Suprapubic skin (tissue), 4 donors: ENCODE measurements around the gene EIF4EBP2. TPM values are rescaled to one million over a fixed set of nuclear protein-coding genes. Genes with fewer than 3 reads are reported as not detected.

Experiments used
- DNase-seq, 2 donors: peaks; one replicate each; pipeline ENCODE4 v3.0.0-alpha.2; 2019; ENCODE audit warnings: low spot score in 2 of 2
- H3K27ac ChIP-seq: fragments of 200-600 bp; sonication (generic); one replicate; pipeline ENCODE4 v1.5.1; 2019
- H3K27me3 ChIP-seq: fragments of 200-600 bp; sonication (generic); one replicate; pipeline ENCODE4 v1.5.1; 2019
- H3K36me3 ChIP-seq: fragments of 200-600 bp; sonication (generic); one replicate; pipeline ENCODE4 v1.5.1; 2019
- H3K4me1 ChIP-seq: fragments of 200-600 bp; sonication (generic); one replicate; pipeline ENCODE4 v1.5.1; 2019
- H3K4me3 ChIP-seq: fragments of 200-600 bp; sonication (generic); one replicate; pipeline ENCODE4 v1.5.1; 2019; ENCODE audit warnings: mild to moderate bottlenecking
- H3K9me3 ChIP-seq: fragments of 200-600 bp; sonication (generic); one replicate; pipeline ENCODE4 v1.5.1; 2019
- EP300 ChIP-seq: sonication (generic); formaldehyde crosslinking; IDR thresholded peaks from one replicate; pipeline ENCODE4 v1.6.1; 2017; ENCODE audit warnings: antibody characterized with exemption
- POLR2A ChIP-seq, 2 donors: fragments of 450-650 bp; IDR thresholded peaks; one replicate each; pipeline ENCODE4 v1.6.1; 2017; ENCODE audit warnings: antibody characterized with exemption in 2 of 2, mild to moderate bottlenecking in 2 of 2, moderate library complexity in 2 of 2
- POLR2AphosphoS5 ChIP-seq, 3 donors: sonication (generic); formaldehyde crosslinking; IDR thresholded peaks; one replicate each; pipeline ENCODE4 v1.6.1; 2017; ENCODE audit warnings: antibody characterized with exemption in 3 of 3
- WGBS: methylation state at CpG from one replicate; pipeline ENCODE4 v1.1.5; 2018; 5-methylcytosine and 5-hydroxymethylcytosine counted together
- total RNA-seq, 4 donors: library from RNA; depleted of rRNA; stranded (reverse); fragments of >200 nt; gene quantifications; one replicate each; pipeline ENCODE4 v1.1.0, GENCODE V29; 2016
- TF ChIP-seq, protein P1 (sequence below), 2 donors: fragments of 200-600 bp in 1 of 2; fragments of 450-650 bp in 1 of 2; sonication (generic) in 1 of 2; IDR thresholded peaks; one replicate each; pipeline ENCODE4 v1.5.1; 2016 to 2019; ENCODE audit warnings: antibody characterized with exemption in 2 of 2, mild to moderate bottlenecking in 1 of 2, moderate library complexity in 1 of 2

The EIF4EBP2 gene
- total RNA-seq, 4 donors from 2014 or later, result 71.7 to 91.6 (median 77.1) TPM

DNA sequence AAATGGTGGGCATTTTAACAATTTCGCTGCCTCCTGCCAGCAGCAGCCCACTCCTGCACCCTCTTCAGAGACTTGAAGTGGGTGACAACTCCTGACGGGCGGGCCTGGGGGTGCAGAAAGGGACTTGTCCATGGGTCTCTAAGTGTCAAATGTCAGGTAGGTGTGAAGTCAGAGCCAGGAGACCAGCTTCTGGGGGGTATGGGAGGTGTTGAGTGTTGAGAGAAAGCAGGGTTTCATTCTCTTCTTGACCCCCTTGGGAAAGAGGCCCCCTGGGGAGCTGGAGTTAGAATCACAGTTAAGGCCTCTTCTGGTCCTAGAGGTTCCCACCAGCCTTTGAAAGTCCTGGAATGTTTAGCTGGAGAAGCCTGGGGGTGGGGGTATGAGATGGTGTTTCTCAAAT, 63.0 kb downstream of the EIF4EBP2 start:
- Histone ChIP-seq H3K4me3 (no peak overlapping the region), H3K27me3 (no peaks in the 10 kb centered on the region), H3K4me1 (peaks cover 14% of the 10 kb centered on the region), H3K27ac (no peak overlapping the region), H3K36me3 (no peaks in the 10 kb centered on the region), H3K9me3 (no peaks in the 10 kb centered on the region)
- 100% methylated on average over 3 of the region's 3 CpGs for WGBS
- TF ChIP-seq, protein P1, sequence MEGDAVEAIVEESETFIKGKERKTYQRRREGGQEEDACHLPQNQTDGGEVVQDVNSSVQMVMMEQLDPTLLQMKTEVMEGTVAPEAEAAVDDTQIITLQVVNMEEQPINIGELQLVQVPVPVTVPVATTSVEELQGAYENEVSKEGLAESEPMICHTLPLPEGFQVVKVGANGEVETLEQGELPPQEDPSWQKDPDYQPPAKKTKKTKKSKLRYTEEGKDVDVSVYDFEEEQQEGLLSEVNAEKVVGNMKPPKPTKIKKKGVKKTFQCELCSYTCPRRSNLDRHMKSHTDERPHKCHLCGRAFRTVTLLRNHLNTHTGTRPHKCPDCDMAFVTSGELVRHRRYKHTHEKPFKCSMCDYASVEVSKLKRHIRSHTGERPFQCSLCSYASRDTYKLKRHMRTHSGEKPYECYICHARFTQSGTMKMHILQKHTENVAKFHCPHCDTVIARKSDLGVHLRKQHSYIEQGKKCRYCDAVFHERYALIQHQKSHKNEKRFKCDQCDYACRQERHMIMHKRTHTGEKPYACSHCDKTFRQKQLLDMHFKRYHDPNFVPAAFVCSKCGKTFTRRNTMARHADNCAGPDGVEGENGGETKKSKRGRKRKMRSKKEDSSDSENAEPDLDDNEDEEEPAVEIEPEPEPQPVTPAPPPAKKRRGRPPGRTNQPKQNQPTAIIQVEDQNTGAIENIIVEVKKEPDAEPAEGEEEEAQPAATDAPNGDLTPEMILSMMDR (IDR thresholded peaks at IDR 0.05), result no peak
- TF ChIP-seq EP300, result no peak
- TF ChIP-seq POLR2AphosphoS5 (IDR thresholded peaks at IDR 0.05), result no peak
- no peak for TF ChIP-seq POLR2A (IDR thresholded peaks at IDR 0.05)
- DNase-seq, result no peak

DNA sequence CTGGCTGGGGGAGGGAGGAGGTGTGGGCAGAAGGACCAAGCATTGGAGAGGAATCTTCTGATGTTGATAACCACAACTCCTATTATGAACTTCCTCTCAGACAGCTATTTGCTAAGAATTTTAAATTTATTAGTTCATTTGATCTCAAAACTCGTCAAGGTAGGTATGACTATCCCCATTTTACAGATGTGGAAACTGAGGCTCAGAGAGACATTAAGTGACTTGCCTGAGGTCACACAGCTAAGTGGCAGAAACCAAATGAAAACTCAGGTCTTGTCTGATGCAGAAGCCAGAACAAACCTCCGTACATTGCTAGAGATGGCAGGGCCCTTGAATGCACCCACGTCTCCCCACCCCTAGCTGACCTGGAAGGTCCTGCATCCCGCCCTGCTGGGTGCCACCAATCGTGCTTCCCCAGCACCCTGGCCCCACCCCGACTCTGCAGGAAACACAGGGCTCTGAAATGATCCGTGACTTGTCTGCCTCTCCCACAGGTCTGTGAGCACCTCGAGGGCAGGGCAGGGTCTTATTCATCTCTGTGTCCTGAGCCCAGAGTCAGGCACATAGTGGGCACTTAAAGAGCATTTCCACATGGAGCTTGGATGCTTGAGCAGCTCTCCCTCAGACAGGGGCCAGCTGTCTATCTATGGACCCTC, 69.0 kb downstream of the EIF4EBP2 start:
- TF ChIP-seq EP300 (no peak), POLR2AphosphoS5 (IDR thresholded peaks at IDR 0.05) (no peak), POLR2A (IDR thresholded peaks at IDR 0.05) (no peak)
- TF ChIP-seq, protein P1 (IDR thresholded peaks at IDR 0.05), result no peak
- no peak overlapping the region for H3K4me3 ChIP-seq
- no peaks in the 10 kb centered on the region for H3K9me3 ChIP-seq
- no peak for DNase-seq
- H3K36me3 ChIP-seq, result no peaks in the 10 kb centered on the region
- H3K4me1 ChIP-seq, result peaks cover 5% of the 10 kb centered on the region
- WGBS, result 55% methylated on average over 8 of the region's 8 CpGs
- no peak overlapping the region for H3K27ac ChIP-seq
- peaks cover 8% of the 10 kb centered on the region for H3K27me3 ChIP-seq

DNA sequence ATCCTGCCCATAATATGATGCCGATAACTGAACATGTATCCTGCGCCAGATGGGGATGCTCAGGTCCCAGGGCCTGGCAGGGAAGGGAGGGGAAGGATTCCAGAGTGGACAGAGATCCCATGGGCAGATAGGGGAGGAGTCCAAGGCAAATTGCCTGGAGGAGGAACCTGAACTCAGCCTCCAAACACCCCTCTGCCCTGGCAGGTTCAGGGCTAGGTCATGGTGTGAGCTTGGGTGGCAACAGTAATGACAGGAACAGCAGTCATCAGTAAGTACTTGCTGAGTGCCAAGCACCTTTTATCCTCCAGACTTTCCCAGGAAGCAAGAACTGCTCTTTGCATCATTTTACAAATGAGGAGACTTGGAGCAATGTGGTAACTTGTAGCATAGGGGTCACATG, 70.8 kb downstream of the EIF4EBP2 start:
- no peak overlapping the region for H3K27ac ChIP-seq

GRCh38 chr10:70475661-70476060, 71.7 kb downstream of the EIF4EBP2 start:
- WGBS, result 82% methylated on average over 8 of the region's 8 CpGs
- DNase-seq, result no peak
- no peak overlapping the region for H3K27ac ChIP-seq
- TF ChIP-seq EP300 (no peak), POLR2AphosphoS5 (IDR thresholded peaks at IDR 0.05) (no peak), POLR2A (IDR thresholded peaks at IDR 0.05) (no peak)
- TF ChIP-seq, protein P1 (IDR thresholded peaks at IDR 0.05), result no peak
- peaks cover 8% of the 10 kb centered on the region for H3K27me3 ChIP-seq
- no peak overlapping the region for H3K4me3 ChIP-seq
- H3K36me3 ChIP-seq, result no peaks in the 10 kb centered on the region
- H3K4me1 ChIP-seq, result peaks cover 31% of the 10 kb centered on the region
- no peaks in the 10 kb centered on the region for H3K9me3 ChIP-seq

More for the DNA sequence above, 70.8 kb downstream of the EIF4EBP2 start:
- Histone ChIP-seq H3K4me3 (no peak overlapping the region), H3K27me3 (peaks cover 8% of the 10 kb centered on the region), H3K4me1 (peaks cover 24% of the 10 kb centered on the region), H3K36me3 (no peaks in the 10 kb centered on the region), H3K9me3 (no peaks in the 10 kb centered on the region)
- 86% methylated on average over 2 of the region's 2 CpGs for WGBS
- no peak for TF ChIP-seq EP300
- no peak for TF ChIP-seq POLR2AphosphoS5 (IDR thresholded peaks at IDR 0.05)
- TF ChIP-seq POLR2A (IDR thresholded peaks at IDR 0.05), result no peak
- TF ChIP-seq, protein P1 (IDR thresholded peaks at IDR 0.05), result no peak
- no peak for DNase-seq

DNA sequence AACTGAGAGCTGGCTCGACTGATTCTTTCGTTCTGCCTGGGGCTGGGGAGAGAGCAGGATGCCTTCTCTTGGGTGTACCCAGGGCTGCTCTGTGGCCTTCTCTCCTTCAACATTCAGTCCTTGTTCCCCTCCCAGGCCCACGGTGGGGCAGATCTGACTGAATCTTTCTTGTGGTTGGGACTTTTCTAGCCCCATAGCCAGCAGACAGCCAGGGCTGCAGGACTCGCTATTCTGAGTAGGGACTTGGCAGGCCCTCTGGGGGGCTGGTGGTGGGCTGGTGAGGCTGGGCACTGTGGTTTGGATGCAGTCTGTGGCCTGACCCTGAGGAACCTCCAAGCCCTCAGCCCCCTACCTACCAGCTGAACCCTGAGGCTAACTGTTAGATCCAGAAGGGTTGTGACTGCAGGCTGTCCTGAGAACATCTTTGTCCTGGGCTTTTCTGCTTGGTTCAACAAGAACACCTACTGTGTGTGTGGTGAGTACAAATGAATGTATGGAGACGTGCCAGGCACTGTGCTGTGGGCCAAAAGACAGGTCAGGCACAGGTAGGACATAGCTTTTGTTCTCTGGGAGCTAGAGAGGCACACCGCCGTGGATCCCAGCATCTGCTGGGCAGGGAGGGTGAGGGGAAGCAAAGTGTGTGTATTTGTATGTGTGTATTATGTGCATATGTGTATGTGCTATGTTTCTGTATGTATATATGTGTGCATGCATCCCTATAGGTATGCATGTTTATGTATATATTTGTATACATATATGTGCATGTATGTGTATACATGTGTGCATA, 72.5 kb downstream of the EIF4EBP2 start:
- Histone ChIP-seq H3K36me3 (no peaks in the 10 kb centered on the region), H3K4me3 (no peak overlapping the region), H3K9me3 (no peaks in the 10 kb centered on the region), H3K4me1 (peaks cover 39% of the 10 kb centered on the region), H3K27me3 (peaks cover 8% of the 10 kb centered on the region), H3K27ac (no peak overlapping the region)
- TF ChIP-seq, protein P1 (IDR thresholded peaks at IDR 0.05), result no peak
- TF ChIP-seq POLR2AphosphoS5 (IDR thresholded peaks at IDR 0.05) (no peak), POLR2A (IDR thresholded peaks at IDR 0.05) (no peak), EP300 (no peak)
- WGBS, result 67% methylated on average over 7 of the region's 7 CpGs
- DNase-seq, result peak in 1 of 2 donors; percentile 52
